PFSK-1 (cell line): ENCODE measurements around the gene STON2.

Experiments
- FOXP2 ChIP-seq: optimal IDR thresholded peaks from 2 replicates; pipeline ENCODE3; 2011; ENCODE audit warnings: borderline replicate concordance, control low read depth, inconsistent platforms; ENCODE audit not compliant: insufficient read depth; ENCODE audit errors: extremely low read length, extremely low read depth
- POLR2AphosphoS5 ChIP-seq: IDR thresholded peaks from 2 replicates; pipeline ENCODE4 v1.6.1; 2012; ENCODE audit warnings: low read depth, mild to moderate bottlenecking, control low read depth, low read length, moderate library complexity
- SIN3A ChIP-seq: IDR thresholded peaks from 2 replicates; pipeline ENCODE4 v1.6.1; 2012; ENCODE audit warnings: mild to moderate bottlenecking, low read length, moderate library complexity, borderline replicate concordance; ENCODE audit not compliant: insufficient read depth
- TAF1 ChIP-seq: IDR thresholded peaks from 2 replicates; pipeline ENCODE4 v1.6.1; 2012; ENCODE audit warnings: low read length, control low read depth, borderline replicate concordance; ENCODE audit not compliant: insufficient read depth
- TF ChIP-seq, protein P1 (sequence below), 2 experiments: IDR thresholded peaks; 2 replicates each; pipeline versions ENCODE4 v1.6.1 to v1.8.0; 2011 to 2012; ENCODE audit warnings: low read depth in 2 of 2, low read length in 2 of 2, control low read depth in 1 of 2, inconsistent platforms in 1 of 2, mild to moderate bottlenecking in 1 of 2, moderate library complexity in 1 of 2; ENCODE audit not compliant: insufficient read depth in 1 of 2

Gene STON2

GRCh38 chr14:81280136-81280791 lies 119.9 kb downstream of the STON2 start:
- TF ChIP-seq, protein P1, sequence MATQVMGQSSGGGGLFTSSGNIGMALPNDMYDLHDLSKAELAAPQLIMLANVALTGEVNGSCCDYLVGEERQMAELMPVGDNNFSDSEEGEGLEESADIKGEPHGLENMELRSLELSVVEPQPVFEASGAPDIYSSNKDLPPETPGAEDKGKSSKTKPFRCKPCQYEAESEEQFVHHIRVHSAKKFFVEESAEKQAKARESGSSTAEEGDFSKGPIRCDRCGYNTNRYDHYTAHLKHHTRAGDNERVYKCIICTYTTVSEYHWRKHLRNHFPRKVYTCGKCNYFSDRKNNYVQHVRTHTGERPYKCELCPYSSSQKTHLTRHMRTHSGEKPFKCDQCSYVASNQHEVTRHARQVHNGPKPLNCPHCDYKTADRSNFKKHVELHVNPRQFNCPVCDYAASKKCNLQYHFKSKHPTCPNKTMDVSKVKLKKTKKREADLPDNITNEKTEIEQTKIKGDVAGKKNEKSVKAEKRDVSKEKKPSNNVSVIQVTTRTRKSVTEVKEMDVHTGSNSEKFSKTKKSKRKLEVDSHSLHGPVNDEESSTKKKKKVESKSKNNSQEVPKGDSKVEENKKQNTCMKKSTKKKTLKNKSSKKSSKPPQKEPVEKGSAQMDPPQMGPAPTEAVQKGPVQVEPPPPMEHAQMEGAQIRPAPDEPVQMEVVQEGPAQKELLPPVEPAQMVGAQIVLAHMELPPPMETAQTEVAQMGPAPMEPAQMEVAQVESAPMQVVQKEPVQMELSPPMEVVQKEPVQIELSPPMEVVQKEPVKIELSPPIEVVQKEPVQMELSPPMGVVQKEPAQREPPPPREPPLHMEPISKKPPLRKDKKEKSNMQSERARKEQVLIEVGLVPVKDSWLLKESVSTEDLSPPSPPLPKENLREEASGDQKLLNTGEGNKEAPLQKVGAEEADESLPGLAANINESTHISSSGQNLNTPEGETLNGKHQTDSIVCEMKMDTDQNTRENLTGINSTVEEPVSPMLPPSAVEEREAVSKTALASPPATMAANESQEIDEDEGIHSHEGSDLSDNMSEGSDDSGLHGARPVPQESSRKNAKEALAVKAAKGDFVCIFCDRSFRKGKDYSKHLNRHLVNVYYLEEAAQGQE (IDR thresholded peaks at IDR 0.05; ENCODE audit: insufficient read depth in 1 of 2, low read depth in 2 of 2, low read length in 2 of 2): no peak
- TF ChIP-seq TAF1: no peak
- no peak for TF ChIP-seq SIN3A
- no peak for TF ChIP-seq FOXP2
- no peak for TF ChIP-seq POLR2AphosphoS5

DNA sequence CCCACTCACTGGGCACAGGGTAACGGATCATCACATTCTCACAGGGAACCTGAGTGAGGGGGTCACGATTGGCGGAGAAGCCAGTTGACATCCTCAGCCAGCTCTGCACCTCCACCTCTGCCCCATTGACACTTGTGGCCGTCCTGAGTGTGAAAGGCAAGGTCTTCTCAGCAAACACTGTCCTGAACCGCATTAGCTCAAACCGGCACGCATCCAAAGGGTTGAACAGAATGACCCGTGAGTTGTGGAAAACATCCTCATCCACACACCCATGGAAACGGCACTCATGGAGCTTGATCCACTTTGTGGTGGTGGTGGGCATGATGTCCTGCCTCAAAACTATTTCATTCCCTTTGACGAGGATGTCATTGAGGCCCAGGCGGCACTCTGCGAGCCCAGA lies 123.0 kb downstream of the STON2 start:
- no peak for TF ChIP-seq FOXP2
- no peak for TF ChIP-seq POLR2AphosphoS5
- TF ChIP-seq, protein P1 (IDR thresholded peaks at IDR 0.05; ENCODE audit: insufficient read depth in 1 of 2, low read depth in 2 of 2, low read length in 2 of 2): no peak
- TF ChIP-seq SIN3A: no peak
- TF ChIP-seq TAF1: no peak

- TF ChIP-seq FOXP2 (no peak), TAF1 (no peak)
- TF ChIP-seq, protein P1 (IDR thresholded peaks at IDR 0.05; ENCODE audit: insufficient read depth in 1 of 2, low read depth in 2 of 2, low read length in 2 of 2): no peak
Observed at GRCh38 chr14:81276073-81277069, 123.8 kb downstream of the STON2 start.

- no peak for TF ChIP-seq SIN3A
- TF ChIP-seq FOXP2: no peak
- TF ChIP-seq POLR2AphosphoS5: no peak
- no peak for TF ChIP-seq TAF1
- TF ChIP-seq, protein P1 (IDR thresholded peaks at IDR 0.05; ENCODE audit: insufficient read depth in 1 of 2, low read depth in 2 of 2, low read length in 2 of 2): no peak
Observed at GRCh38 chr14:81275305-81276072, 124.6 kb downstream of the STON2 start.
